ENCODE results near the gene AATK.

The AATK gene

DNA sequence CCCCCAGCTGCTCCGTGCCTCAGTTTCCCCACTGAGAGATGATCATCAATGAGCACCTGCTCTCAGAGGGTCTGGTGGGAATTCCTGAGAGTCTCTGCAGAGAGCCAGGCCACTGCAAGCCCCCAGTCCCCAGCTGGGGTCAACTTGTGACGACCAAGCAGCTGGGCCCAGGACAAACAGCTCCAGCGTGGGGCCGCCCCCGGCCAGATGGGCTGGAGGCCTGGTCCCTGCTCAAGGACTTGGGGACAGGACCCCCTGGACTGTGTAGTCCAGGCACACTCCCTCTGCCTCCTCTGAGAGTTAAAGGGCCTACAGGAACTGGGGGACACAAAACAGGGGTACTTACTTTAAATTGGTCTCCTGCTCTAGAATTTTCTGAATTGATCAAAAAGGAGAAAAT is 16.6 kb upstream of the AATK start:
- no peak for DNase-seq (ENCODE audit: low spot score)

DNA sequence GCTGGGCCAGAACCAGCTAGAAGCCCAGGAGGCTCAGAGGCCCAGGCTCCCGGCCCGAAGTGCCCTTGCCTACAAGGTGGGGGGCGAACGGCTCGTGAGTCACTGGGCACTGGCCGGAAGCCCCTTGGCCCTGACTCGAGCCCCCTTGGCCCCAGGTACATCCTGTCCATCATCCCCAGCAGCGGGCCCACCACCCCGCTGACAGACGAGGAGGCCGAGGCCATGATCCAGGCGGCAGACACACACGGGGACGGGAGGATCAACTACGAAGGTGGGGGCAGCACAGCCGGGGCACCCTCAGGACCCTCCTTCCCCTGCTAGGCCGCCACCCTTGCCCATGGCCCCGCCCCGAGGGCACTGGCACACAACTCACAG is 15.8 kb upstream of the AATK start:
- no peak for DNase-seq (ENCODE audit: low spot score)

DNA sequence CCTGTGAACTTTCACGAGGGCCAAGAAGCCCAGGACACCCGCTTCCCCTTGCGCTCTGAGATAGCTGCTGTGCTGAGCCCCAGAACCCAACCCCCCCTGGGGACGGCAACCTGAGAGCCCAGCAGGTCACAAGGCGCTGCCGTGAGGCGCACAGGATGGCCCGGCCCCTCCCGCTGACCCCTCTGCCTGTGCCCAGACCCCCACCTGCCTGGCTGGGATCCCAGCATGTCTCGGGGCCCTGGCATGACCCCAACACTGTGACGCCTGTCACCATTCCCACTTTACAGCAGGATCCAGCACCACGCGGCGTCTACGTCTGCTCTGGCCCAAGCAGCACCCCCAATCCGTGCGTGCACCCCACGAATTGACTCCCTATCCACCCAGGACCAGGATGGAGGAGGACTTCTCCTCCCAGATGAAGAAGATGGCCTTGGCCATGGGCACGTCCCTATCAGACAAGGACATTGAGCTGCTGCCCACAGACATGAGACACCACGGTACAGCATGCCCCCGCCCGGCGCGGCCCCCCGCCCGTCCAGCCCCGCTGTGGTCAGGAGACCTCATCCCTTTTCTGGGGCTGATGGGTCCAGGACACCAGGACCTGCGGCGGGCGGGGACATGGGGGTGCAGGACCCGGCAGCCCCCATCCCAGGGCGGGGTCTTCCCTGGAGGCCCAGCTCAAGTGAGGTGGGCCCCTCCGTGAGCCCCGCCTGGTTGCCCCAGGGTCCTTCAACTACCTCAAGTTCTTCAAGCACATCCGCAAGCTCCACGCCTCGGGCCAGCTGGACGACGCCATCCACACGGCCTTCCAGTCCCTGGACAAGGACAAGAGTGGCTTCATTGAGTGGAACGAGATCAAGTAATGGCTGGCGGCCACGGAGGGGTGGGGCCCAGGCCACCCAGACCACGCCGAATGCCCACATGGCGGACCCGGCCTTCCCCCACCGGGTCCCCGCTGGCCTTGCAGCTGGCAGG is 15.1 kb upstream of the AATK start:
- no peak for DNase-seq (ENCODE audit: low spot score)

DNA sequence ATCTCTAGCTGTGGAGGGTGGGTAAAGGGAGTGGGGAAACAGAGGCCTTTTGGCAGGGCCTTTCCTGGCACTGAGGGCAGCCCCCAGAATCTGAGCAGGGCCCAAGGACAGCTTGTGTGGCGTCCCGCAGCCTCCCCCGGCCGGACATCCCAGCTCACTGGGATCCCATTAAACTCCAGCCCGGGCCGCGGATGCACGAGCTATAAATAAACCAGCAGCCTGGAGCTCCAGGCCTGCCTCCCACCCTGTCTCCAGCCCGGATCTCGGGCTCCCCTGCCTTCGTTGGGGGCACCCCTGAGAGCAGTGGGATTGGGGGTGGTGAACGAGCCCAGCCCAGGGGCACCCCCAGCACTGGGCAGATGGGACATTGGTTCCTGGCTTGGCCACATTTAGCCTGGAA is 13.8 kb upstream of the AATK start:
- DNase-seq (ENCODE audit: low spot score): no peak

DNA sequence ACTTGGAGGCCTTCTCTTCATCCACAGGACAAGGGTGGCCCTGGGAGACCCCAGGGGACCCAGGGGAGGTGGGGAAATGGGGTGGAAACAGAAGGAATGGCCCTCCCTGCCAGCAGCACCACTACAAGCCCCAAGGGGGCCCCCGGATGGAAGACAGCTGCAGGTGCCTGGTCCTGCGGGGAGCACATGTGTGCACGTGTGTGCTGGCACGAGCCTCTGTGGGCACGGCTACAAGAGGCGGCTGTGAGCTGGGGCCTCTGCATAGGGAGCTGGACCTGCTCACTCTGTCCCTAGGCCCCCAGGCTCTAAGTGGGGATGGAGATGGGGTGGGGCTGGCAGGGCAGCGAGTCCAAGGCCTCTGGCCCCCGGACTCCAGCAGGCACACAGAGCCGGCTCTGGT is 13.2 kb upstream of the AATK start:
- DNase-seq (ENCODE audit: low spot score): no peak

DNA sequence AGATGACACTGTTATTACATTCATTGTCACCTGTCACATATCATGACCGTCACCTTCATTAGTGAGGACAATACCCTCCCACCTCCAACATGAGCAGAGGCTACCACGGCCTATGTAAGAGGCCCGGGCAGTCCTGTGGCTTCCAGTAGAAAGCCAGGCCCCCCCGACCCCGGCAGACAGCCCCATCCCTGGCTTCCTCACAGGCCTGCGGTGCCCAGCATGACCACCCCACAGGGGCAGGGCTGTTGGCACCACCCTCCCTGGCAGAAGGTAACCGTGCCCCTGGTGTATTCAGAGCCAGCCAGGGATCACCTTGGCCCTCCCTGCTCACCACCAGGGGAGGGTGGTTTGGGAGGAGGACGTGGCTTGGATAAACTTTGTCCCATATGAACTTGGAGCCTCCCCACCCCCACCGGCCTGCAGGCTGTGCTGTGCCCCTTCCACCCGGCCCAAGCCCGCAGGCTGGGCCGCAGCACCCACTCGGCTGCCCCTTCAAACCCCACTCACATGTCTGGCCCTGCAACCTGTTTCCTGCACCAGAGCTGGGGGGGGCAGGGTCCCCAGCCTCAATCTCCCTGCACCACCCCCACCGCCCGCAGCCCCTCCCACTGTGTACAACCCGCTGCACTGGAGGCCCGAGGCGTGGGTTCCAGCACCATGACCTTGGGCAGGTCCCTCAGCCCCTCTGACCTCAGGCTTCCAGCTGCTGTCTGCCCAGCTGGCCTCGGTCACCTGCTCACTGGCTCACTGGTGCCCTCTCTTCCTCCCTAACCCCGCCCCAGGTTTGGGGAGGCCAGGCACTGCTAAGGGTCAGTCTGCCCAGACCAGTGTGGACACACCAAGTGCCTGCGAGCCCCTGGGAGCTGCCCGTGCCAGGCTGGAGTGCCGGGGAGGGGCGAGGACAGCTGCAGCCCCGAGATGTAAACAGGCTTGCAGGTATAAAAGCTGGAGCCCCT is 12.4 kb upstream of the AATK start:
- DNase-seq (ENCODE audit: low spot score): no peak

DNA sequence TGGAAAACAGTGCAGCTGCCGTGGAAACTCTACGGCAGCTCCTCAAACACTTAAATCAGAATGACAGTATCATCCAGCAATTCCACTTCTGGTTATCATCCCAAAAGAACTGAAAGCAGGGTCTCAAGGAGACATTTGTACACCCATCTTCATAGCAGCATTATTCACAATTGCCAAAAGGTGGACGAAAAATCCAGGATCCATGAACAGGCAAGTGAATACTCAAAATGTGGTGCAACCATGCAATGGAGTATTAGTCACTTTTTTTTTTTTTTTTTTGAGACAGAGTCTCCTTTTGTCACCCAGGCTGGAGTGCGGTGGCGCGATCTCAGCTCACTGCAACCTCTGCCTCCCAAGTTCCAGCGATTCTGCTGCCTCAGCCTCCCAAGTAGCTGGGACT is 10.6 kb upstream of the AATK start:
- DNase-seq (ENCODE audit: low spot score): no peak

DNA sequence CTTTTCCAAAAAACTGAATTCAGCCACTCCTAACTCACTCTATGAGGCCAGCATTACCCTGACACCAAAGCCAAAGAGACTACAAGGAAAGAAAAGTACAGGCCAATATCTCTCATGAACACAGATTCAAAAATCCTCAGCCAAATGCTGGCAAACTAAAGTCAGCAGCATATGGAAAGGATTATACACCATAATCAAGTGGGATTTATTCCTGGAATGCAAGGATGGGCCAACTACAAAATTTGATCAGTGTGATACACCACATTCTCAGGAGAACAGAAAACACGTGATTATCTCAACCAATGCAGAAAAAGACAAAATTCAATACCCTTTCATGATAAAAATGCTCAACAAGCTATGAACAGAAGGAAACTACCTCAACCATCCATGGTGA is 7.7 kb upstream of the AATK start:
- DNase-seq (ENCODE audit: low spot score): no peak

DNA sequence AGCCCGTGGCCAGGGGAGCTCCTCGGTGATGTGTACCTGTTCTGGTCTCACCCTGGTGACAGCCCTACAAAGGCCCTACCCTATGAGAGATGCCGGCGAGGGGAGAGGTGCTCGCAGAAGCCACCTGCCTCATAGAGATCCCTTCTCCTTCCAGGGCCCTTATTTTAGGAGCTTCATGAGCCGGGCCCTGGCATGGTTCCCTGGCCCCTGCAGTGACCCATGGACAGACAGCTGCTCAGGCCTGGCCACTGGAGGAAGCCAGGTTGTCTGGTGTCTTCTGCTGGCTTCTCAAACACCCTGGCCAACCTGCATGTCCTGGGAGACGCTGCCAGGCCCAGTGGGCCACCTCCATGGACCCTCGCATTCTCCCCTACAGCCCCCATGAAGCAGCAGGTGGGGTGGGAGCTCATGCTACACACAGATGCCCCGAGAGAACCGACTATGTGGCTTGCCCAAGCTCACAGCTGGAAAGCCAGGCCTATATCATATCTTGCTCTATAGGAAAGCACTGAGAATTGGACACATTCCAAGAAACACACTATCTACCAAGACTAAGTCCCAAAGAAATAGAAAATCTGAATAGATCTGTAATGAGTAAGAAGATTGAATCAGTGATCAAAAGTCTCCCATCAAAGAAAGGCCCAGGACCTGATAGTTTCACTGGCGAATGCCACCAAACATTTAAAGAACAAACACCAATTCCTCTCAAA is 7.2 kb upstream of the AATK start:
- DNase-seq (ENCODE audit: low spot score): no peak

DNA sequence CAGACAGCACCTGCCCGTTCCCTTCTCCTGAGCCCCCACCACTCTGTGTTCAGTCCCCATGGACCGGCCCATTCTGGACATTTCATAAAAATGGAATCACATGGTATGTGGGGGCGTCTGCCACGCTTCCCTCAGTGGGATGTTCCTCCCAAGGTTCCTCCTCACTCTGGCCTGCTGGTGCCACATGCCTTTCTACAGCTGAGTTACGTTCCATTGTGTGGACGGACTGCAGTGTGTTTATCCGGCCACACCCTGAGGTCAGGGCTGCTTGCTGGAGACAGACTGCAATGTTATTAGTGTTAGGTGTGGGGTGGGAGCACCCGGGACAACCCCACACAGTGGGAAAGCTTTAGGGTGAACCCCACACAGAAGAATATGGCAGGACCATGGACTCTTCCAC is 5.9 kb upstream of the AATK start:
- DNase-seq (ENCODE audit: low spot score): no peak

DNA sequence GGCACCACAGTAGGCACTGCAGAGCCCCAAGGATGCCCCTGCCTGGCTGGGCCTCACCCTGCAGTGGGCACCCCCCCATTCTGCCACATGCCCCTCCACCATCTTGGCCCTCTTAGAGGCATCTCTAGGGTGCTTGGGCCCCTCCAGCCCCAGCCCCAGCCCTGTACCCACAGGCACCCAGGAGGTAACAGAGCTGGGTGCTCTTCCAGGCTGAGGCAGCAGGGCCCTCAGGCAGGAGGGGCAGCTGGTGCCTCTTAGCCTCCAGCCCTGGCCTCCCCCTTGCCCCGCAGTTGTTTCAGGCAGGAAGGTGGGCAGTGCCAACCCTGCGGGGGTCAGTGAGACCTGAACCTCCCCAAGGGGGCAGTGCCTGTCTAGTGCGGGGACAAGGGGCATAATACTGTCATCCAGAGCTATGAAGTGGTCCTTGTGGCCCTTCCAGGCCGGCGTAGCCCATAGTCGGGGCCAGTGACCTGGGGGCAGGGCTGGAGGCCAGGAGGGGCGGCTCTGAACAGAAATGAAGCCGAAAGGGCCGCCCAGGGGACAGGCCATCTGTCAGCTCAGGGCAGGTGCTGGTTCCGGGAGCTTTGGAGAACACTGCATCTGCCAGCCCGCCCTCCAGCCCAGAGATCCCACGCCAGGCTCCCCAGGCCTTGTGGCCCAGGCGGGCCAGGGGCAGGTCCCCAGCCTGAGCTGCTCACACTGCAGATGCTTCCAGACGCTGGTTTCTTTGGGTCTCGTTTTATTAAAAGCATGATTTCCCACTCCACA is 4.9 kb upstream of the AATK start:
- no peak for DNase-seq (ENCODE audit: low spot score)

DNA sequence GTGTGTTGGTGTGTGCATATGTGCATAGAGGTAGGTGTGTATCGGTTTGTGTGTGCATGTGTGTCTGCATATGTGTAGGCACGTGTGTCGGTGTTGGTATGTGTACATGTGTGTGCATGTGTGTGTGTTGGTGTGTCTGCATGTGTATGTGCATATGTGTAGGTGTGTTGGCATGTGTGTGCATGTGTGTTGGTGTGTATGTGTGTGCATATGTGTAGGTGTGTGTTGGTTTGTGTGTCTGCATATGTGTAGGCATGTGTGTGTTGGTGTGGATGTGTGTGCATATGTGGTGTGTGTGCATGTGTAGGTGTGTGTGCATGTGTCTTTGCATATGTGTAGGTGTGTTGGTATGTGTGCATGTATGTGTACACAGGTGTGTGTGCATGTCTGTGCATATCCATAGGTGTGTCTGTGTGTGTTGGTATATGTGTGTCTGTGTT is 3.9 kb upstream of the AATK start:
- no peak for DNase-seq (ENCODE audit: low spot score)

DNA sequence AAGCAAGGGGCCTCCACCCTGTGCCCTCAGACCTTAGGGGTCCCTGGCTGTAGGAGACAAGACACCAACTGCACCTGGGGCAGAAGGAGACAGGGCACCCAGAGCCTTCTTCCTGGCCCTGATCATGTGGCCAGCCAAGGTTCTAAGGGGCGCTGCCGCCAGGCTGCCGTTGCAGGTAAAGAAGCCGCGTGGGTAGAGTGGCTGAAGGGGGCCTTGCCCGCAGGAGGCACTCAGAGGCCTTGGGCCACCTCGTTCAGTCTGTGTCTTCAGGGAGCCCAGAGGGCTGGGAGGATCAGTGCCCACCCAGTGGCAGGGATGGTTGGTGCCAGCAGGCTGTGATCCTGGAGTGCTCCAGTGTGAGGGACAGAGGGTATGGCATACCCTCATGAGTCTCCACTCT is 1.6 kb upstream of the AATK start:
- no peak for DNase-seq (ENCODE audit: low spot score)

DNA sequence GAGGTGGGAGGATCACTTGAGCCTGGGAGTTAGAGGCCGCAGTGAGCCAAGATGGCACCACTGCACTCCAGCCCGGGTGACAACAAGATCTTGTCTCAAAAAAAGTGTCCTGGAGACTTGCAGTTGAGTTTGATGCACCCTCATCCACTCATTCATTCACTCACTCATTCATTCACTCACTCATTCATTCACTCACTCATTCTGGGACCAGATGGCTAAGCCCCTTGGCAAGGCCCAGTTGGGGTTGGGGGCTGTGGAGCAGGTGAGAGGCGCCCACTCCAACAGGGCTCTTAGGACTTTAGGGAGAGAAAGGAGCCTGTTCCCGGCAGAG is 1.1 kb upstream of the AATK start:
- DNase-seq (ENCODE audit: low spot score): no peak

DNA sequence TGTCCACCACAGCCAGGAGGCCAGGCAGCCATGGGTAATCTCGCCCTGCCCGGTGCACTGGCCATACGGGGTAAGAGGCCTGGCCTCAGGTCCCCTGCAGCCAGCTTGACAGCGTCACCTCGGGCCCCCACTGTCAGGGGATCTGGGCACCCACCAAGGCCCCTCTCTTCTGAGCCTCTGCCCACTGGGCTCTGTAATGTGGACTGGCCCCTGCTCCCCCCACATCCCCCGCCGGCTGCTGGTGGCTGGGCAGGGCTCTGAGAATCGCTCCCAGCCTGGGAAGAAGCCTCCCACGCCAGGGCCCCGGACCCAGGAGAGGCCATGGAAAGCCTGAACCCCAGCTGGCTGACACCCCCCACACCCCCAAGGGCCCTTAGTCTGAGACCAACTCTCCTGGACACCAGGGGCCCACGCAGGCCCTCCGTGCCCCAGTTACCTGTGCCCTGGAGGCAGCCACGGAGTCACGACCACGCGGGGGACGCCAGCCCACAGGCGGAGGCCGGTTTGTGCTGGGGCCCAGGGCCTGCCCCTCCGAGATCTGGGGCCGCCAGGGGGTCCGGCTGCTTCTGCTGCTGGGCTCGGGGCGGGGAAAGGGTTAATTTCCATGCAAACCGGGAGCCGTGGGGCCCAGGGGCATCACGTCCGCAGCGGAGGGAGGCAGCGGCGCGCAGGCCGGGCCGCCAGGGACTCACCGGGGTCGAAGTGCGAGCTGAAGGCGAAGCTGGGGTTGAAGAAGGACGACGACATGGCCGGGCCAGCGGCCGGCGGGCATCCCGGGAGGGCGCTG is 582 bp downstream of the AATK start, which contains the start of gene PVALEF:
Gene PVALEF, plus strand, starts transcription at position 262 of the 787 bp plus-strand sequence. CDS start 15,720 bp downstream, outside the sequence.
- no peak for DNase-seq (ENCODE audit: low spot score)

DNA sequence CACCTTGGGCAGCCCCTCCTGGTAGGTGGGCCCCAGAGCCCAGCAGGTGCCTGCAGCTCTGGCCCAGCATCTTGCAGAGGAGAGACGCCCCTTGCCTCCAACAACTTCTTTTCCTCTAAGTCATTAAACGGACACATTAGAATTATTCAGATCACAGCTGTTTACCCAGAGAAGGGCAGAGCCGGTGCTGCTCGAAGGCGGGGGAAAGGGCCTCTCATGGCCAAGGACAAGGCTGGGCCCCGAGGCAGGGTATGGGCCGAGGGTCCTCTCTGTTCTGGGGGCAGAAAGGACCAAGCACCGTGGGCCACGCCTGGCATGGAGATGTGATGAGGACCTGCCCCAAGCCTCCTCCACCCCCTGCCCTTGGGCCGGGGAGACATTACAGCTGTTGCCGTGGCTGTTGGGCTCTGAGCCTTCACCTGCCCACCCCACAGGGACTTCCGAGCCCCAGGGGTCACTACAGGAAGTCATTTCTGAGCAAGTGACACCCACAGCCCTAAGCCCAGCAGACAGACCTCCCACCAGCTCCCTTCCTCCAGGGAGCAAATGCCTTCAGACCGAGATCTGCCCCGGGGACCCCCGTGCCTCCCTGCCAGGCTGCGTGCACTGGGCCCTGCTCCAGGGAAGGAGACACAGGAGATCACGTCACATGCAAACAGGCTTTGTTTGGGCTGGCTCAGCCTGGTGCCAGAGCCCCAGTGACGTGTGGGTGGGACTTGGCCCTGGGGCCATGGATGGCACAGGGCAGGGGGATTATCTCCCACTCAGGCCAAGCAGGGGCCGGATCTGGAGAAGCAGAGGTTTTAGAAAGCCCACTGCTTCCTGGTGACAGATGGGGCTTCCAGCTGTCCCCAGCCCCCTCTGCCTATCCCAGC is 1.4 kb downstream of the AATK start:
- no peak for DNase-seq (ENCODE audit: low spot score)

DNA sequence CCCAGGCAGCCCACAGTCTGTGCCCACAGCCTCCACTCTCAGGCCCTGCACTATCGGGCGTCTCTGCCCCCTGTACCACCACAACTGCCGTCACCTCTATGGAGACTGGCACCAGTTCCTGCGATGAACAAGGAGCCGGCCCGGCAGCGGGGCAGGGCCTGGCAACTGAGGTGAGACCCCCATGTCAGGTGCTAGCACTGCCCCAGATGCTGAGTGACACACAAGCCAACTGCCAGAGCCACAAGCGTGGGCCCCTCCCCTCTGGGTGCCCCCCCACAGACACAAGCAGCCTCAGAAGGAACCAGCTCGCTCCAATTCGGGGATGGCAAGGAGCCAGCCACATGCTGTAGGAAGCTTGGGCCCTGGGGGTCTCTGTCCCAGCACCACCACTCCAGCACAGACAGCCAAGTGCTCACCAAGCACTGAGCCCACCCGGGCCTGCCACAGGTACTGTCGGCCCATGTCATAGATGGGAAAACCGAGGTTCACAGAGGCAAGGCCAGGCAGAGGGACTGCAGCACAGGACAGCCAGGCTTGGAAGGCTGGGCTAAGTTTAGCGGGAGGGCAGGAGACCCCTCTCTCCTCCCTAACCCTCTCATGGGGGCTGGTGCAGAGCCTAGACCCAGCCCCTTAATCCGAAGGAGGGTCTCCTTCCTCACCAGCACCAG is 2.2 kb downstream of the AATK start:
- no peak for DNase-seq (ENCODE audit: low spot score)

DNA sequence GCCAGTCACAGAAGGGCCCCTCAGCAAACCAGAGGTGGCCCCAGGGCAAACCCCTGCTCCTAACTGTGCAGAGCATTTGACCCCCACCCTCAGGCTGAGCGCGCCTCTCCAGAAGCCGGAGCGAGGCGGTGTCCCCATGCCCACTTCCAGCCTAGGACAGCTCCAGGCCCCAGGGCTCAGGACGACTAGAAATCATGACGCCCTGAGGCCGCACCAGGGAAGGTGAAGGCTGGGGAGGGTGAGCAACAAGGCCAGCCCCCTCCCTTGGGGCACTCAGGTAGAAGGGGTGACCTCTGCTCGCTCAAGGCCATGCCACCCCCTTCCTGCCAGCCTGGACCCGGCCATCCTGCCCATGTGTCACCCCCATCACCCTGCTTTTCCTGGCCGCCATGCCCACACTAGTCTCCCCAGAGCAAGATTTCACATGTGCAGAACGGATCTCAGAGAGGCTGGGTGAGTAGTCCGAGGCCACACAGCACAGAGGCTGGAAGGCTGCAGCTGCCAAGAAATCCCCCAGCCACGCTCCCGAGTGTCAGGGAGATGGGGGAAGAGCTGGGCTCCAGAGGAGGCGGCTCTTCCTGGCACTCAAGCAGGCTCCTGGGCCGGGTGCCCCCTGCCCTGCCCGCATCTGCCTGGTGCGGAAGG is 2.8 kb downstream of the AATK start:
- no peak for DNase-seq (ENCODE audit: low spot score)

DNA sequence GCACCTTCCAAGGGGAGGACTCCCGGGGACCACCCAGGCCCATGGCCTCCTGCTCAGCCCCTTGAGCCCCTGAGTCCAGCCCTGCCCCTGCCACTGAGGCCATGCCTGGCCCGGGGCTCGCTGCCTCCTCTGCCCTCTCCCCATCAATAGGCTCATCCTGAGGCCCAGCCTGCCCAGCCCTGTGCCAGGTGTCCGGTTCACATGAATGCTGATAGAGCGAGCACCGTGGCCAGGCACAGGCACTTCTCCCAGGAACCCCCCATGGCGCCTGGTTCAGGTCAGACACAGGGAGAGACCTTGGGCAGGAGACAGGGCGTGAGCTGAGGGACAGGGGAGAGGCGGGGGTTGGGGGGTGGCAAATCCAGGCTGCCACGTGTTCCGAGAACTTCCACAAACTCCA is 3.5 kb downstream of the AATK start:
- DNase-seq (ENCODE audit: low spot score): no peak

Data from hematopoietic multipotent progenitor cell treated with erythropoietin and hydrocortisone succinate and interleukin-3 and kit ligand, for 17 days (in vitro differentiated cells).